Mucosa of rectum (tissue), 2 donors: ENCODE data around the gene AP2A2.

Source experiments
- H3K27ac ChIP-seq, 2 donors: one replicate each; pipeline ENCODE4 v1.7.0; 2013; ENCODE audit warnings: inconsistent platforms in 2 of 2, low read depth in 2 of 2, low read length in 2 of 2
- H3K27me3 ChIP-seq, 2 donors: one replicate each; pipeline ENCODE4 v1.7.0; 2013; ENCODE audit warnings: low read length in 2 of 2; ENCODE audit not compliant: control insufficient read depth in 2 of 2, insufficient read depth in 2 of 2
- H3K36me3 ChIP-seq, 2 donors: one replicate each; pipeline ENCODE4 v1.7.0; 2013; ENCODE audit warnings: low read length in 2 of 2; ENCODE audit not compliant: control insufficient read depth in 2 of 2, insufficient read depth in 2 of 2
- H3K4me1 ChIP-seq, 2 donors: one replicate each; pipeline ENCODE4 v1.7.0; 2013; ENCODE audit warnings: low read length in 2 of 2, mild to moderate bottlenecking in 1 of 2; ENCODE audit not compliant: control insufficient read depth in 2 of 2, insufficient read depth in 2 of 2
- H3K4me3 ChIP-seq, 2 donors: one replicate each; pipeline ENCODE4 v1.7.0; 2013; ENCODE audit warnings: low read length in 2 of 2
- H3K9ac ChIP-seq, 2 donors: one replicate each; pipeline ENCODE4 v1.7.0; 2013; ENCODE audit warnings: low read length in 2 of 2, low read depth in 1 of 2, mild to moderate bottlenecking in 1 of 2
- H3K9me3 ChIP-seq, 2 donors: one replicate each; pipeline ENCODE4 v1.7.0; 2013; ENCODE audit warnings: low read length in 2 of 2; ENCODE audit not compliant: control insufficient read depth in 2 of 2
- donor health status: healthy.
- donor health status: Normal muscosa, but diverticular disease.

AP2A2 gene

DNA sequence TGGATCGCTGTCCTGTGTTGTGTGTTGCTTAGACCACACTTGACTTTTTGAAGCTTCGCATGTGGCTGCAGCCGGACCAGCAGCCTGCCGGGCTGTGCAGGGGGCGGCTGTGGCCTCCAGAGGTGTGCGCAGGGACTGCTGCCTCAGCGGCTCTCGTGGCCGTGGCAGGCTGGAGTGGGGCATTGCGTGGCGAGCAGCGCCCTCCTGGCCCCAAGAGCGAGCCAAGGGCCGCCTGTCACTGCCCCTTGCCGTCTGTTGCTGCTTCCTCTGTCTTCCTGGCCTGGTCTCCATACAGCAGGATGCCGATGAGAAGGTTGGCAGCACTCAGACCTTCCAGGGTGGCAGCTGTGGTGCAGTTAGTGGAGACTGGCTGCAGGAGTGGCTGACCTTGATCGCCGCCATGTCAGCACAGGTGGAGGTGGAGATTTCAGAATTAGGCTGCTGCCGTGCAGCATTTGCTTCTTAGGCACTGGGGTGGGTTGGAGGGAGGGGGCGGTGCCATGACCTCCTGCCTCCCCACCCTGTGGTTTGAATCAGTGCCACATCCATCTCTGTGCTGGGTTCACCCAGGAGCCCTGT, 76.8 kb downstream of the AP2A2 start:
- H3K9me3 ChIP-seq, result no peaks in the 10 kb centered on the region
- no peak overlapping the region for H3K4me3 ChIP-seq
- peaks cover 45 to 52% of the 10 kb centered on the region in 2 donors for H3K36me3 ChIP-seq
- H3K4me1 ChIP-seq, result no peaks in the 10 kb centered on the region
- no peak overlapping the region for H3K27ac ChIP-seq
- no peaks in the 10 kb centered on the region for H3K27me3 ChIP-seq
- no peak overlapping the region for H3K9ac ChIP-seq

DNA sequence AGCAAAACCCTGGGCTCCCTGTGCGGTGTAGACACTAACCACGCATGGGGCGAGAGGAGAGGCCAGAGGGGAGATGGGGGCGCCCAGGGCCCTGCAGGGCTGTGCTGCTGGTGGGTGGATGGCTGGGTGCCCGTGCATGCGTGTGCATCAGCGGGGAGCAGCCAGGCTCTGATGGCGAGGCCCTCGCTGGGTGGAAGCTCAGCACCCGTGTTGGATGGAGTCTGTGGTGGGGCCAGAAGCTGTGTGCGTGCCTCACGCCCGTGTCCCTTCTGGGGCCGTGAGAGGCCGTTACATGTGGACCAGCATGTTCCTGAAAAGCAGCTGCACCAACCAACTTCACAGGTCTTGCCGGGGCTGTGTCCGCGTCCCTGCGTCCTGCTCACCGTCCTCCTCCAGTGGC, 77.5 kb downstream of the AP2A2 start:
- H3K27ac ChIP-seq, result no peak overlapping the region
- no peak overlapping the region for H3K4me3 ChIP-seq
- H3K9me3 ChIP-seq, result no peaks in the 10 kb centered on the region
- peaks cover 50 to 58% of the 10 kb centered on the region in 2 donors for H3K36me3 ChIP-seq
- no peak overlapping the region for H3K9ac ChIP-seq
- no peaks in the 10 kb centered on the region for H3K27me3 ChIP-seq
- no peaks in the 10 kb centered on the region for H3K4me1 ChIP-seq

DNA sequence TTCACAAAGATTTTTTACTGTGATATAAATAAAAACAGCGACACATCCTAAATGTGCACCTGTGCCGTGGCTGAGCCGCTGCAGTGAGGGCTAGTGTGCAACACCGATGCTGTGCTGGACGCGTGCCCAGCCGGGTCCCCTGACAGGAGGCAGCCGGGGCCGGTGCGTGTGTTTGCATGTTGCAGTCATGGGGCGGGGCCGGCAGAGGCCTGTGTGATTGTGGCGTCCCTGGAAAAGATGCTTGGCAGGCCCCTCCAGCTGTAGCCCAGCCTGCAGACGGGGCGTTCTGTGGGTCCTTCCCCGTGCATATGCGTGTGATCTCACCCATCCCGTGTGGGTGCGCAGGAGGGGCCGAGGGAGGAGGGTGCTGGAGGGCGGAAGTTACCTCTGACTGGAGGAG, 80.3 kb downstream of the AP2A2 start:
- Histone ChIP-seq H3K36me3 (peaks cover 62 to 68% of the 10 kb centered on the region in 2 donors), H3K4me1 (no peaks in the 10 kb centered on the region), H3K27me3 (no peaks in the 10 kb centered on the region), H3K27ac (no peak overlapping the region), H3K4me3 (no peak overlapping the region), H3K9ac (no peak overlapping the region), H3K9me3 (no peaks in the 10 kb centered on the region)

DNA sequence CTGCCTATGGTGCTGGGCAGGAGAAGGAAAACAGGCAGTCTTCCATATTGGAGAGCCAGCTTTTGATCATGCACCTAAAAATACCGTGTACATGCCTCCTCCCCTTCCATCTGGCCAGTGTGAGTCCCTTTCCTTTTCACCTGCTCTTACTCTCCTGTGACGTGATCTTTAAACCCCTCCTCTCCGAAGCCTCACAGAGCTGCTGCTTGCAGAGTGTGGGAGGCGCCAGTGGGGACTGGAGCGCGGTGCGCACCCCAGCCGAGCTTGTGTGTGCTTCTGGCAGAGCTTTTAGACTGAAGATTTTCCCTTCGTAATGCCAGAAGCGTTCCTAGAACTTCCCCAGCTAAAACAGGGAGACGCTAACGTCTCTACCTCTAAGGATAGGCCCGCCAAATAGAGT, 81.1 kb downstream of the AP2A2 start:
- no peaks in the 10 kb centered on the region for H3K4me1 ChIP-seq
- peaks cover 61 to 64% of the 10 kb centered on the region in 2 donors for H3K36me3 ChIP-seq
- H3K27ac ChIP-seq, result no peak overlapping the region
- no peaks in the 10 kb centered on the region for H3K9me3 ChIP-seq
- no peak overlapping the region for H3K4me3 ChIP-seq
- no peak overlapping the region for H3K9ac ChIP-seq
- no peaks in the 10 kb centered on the region for H3K27me3 ChIP-seq

GRCh38 chr11:1007279-1007678, 81.6 kb downstream of the AP2A2 start:
- Histone ChIP-seq H3K27ac (no peak overlapping the region), H3K36me3 (peaks cover 61 to 64% of the 10 kb centered on the region in 2 donors), H3K27me3 (no peaks in the 10 kb centered on the region), H3K4me1 (no peaks in the 10 kb centered on the region), H3K9me3 (no peaks in the 10 kb centered on the region), H3K4me3 (no peak overlapping the region), H3K9ac (no peak overlapping the region)

- no peak overlapping the region for H3K4me3 ChIP-seq
- no peaks in the 10 kb centered on the region for H3K27me3 ChIP-seq
- H3K9ac ChIP-seq, result no peak overlapping the region
- H3K36me3 ChIP-seq, result peaks cover 56 to 61% of the 10 kb centered on the region in 2 donors
- H3K9me3 ChIP-seq, result no peaks in the 10 kb centered on the region
- H3K27ac ChIP-seq, result no peak overlapping the region
- H3K4me1 ChIP-seq, result no peaks in the 10 kb centered on the region
These were observed 82.5 kb downstream of the AP2A2 start for GRCh38 chr11:1008001-1008802.

GRCh38 chr11:1008803-1009145, 83.1 kb downstream of the AP2A2 start:
- H3K4me1 ChIP-seq, result no peaks in the 10 kb centered on the region
- peaks cover 55 to 60% of the 10 kb centered on the region in 2 donors for H3K36me3 ChIP-seq
- no peak overlapping the region for H3K9ac ChIP-seq

GRCh38 chr11:1009371-1009770, 83.7 kb downstream of the AP2A2 start:
- H3K4me1 ChIP-seq, result no peaks in the 10 kb centered on the region

More at GRCh38 chr11:1008803-1009145, 83.1 kb downstream of the AP2A2 start:
- Histone ChIP-seq H3K27me3 (no peaks in the 10 kb centered on the region), H3K9me3 (no peaks in the 10 kb centered on the region), H3K4me3 (no peak overlapping the region), H3K27ac (no peak overlapping the region)

GRCh38 chr11:1009991-1010390, 84.3 kb downstream of the AP2A2 start:
- Histone ChIP-seq H3K27ac (no peak overlapping the region), H3K36me3 (peaks cover 50 to 51% of the 10 kb centered on the region in 2 donors), H3K4me3 (no peak overlapping the region), H3K9me3 (no peaks in the 10 kb centered on the region), H3K9ac (no peak overlapping the region), H3K4me1 (no peaks in the 10 kb centered on the region), H3K27me3 (no peaks in the 10 kb centered on the region)

More at GRCh38 chr11:1009371-1009770, 83.7 kb downstream of the AP2A2 start:
- Histone ChIP-seq H3K27me3 (no peaks in the 10 kb centered on the region), H3K27ac (no peak overlapping the region), H3K36me3 (peaks cover 55 to 57% of the 10 kb centered on the region in 2 donors), H3K9ac (no peak overlapping the region), H3K9me3 (no peaks in the 10 kb centered on the region), H3K4me3 (no peak overlapping the region)

- no peaks in the 10 kb centered on the region for H3K9me3 ChIP-seq
- H3K9ac ChIP-seq, result no peak overlapping the region
- H3K27me3 ChIP-seq, result no peaks in the 10 kb centered on the region
- H3K4me3 ChIP-seq, result no peak overlapping the region
- H3K4me1 ChIP-seq, result no peaks in the 10 kb centered on the region
- peaks cover 44 to 47% of the 10 kb centered on the region in 2 donors for H3K36me3 ChIP-seq
- H3K27ac ChIP-seq, result no peak overlapping the region
These were observed 85.1 kb downstream of the AP2A2 start for GRCh38 chr11:1010551-1011319.
